Left ventricle myocardium inferior (tissue), 1 donor: ENCODE measurements around the gene MVB12B. TPM values are rescaled to one million over a fixed set of nuclear protein-coding genes. Genes with fewer than 3 reads are reported as not detected.

ENCODE experiments used
- DNase-seq: peaks from one replicate; pipeline ENCODE4 v3.0.0-alpha.2; 2020
- H3K27ac ChIP-seq: fragments of 200-600 bp; replicated peaks from 2 replicates; pipeline ENCODE4 v1.8.0; 2021
- H3K27me3 ChIP-seq: fragments of 200-600 bp; 2 replicates; pipeline ENCODE4 v1.8.0; 2021; ENCODE audit warnings: low read depth
- H3K36me3 ChIP-seq: fragments of 200-600 bp; 2 replicates; pipeline ENCODE4 v1.8.0; 2021
- H3K4me1 ChIP-seq: fragments of 200-600 bp; 2 replicates; pipeline ENCODE4 v1.8.0; 2021
- H3K4me3 ChIP-seq: fragments of 200-600 bp; 2 replicates; pipeline ENCODE4 v1.8.0; 2021; ENCODE audit warnings: mild to moderate bottlenecking, moderate library complexity
- H3K9me3 ChIP-seq: fragments of 200-600 bp; replicated peaks from 2 replicates; pipeline ENCODE4 v1.8.0; 2021
- CTCF ChIP-seq: fragments of 200-600 bp; IDR thresholded peaks from 2 replicates; pipeline ENCODE4 v1.8.0; 2021; ENCODE audit warnings: antibody characterized with exemption, mild to moderate bottlenecking, borderline replicate concordance
- intact Hi-C: fragments of 100-400 bp; cut with micrococcal nuclease; formaldehyde crosslinking; loops from one replicate; pipeline ENCODE4 v1.11.0; 2022
- total RNA-seq: library from RNA; stranded (reverse); fragmentation: NEBNext Ultra II Directional; extraction: Animal tissue kit (Norgen Biotek cat#: 25700); gene quantifications from one replicate; pipeline ENCODE4 v1.2.1, GENCODE V29; 2021
- donor health status: DM: no; HTN: yes; CAD: no; lungs with severe emphysema.

The MVB12B gene
- total RNA-seq, 1 donor from 2014 or later = 11.2 TPM

- peaks cover 6% of the 10 kb centered on the region for H3K36me3 ChIP-seq
- no peak overlapping the region for H3K4me3 ChIP-seq
- no peak overlapping the region for H3K27ac ChIP-seq
- intact Hi-C loops = no loop called here
- no peak for DNase-seq
- no peaks in the 10 kb centered on the region for H3K9me3 ChIP-seq
- H3K27me3 ChIP-seq = no peaks in the 10 kb centered on the region
- no peak for TF ChIP-seq CTCF
- peaks cover 21% of the 10 kb centered on the region for H3K4me1 ChIP-seq
Measured at GRCh38 chr9:126417684-126418083, 91.1 kb downstream of the MVB12B start.

GRCh38 chr9:126418608-126419007 lies 92.0 kb downstream of the MVB12B start:
- intact Hi-C loops = no loop called here
- no peak overlapping the region for H3K27ac ChIP-seq
- no peak overlapping the region for H3K4me3 ChIP-seq
- H3K36me3 ChIP-seq = peaks cover 10% of the 10 kb centered on the region
- no peaks in the 10 kb centered on the region for H3K9me3 ChIP-seq
- H3K27me3 ChIP-seq = no peaks in the 10 kb centered on the region
- peaks cover 30% of the 10 kb centered on the region for H3K4me1 ChIP-seq
- DNase-seq = no peak
- no peak for TF ChIP-seq CTCF

- no peaks in the 10 kb centered on the region for H3K9me3 ChIP-seq
- peak; percentile 37 for DNase-seq
- intact Hi-C loops = no loop called here
- H3K36me3 ChIP-seq = peaks cover 16% of the 10 kb centered on the region
- H3K4me3 ChIP-seq = no peak overlapping the region
- peak overlapping the region; percentile 52 for H3K27ac ChIP-seq
- no peaks in the 10 kb centered on the region for H3K27me3 ChIP-seq
- no peak for TF ChIP-seq CTCF
- H3K4me1 ChIP-seq = peaks cover 31% of the 10 kb centered on the region
Measured at GRCh38 chr9:126419475-126419874, 92.8 kb downstream of the MVB12B start.

GRCh38 chr9:126420135-126420534 lies 93.5 kb downstream of the MVB12B start:
- peak overlapping the region; percentile 52 for H3K27ac ChIP-seq

GRCh38 chr9:126420643-126421564 lies 94.3 kb downstream of the MVB12B start:
- Histone ChIP-seq H3K4me1 (peaks cover 31% of the 10 kb centered on the region), H3K27ac (no peak overlapping the region), H3K27me3 (no peaks in the 10 kb centered on the region), H3K4me3 (no peak overlapping the region), H3K9me3 (no peaks in the 10 kb centered on the region), H3K36me3 (peaks cover 17% of the 10 kb centered on the region)
- intact Hi-C loops = no loop called here
- DNase-seq = no peak
- TF ChIP-seq CTCF = no peak

More at GRCh38 chr9:126420135-126420534, 93.5 kb downstream of the MVB12B start:
- Histone ChIP-seq H3K27me3 (no peaks in the 10 kb centered on the region), H3K9me3 (no peaks in the 10 kb centered on the region), H3K36me3 (peaks cover 17% of the 10 kb centered on the region), H3K4me1 (peaks cover 31% of the 10 kb centered on the region), H3K4me3 (no peak overlapping the region)
- no peak for TF ChIP-seq CTCF
- intact Hi-C loops = no loop called here
- no peak for DNase-seq
